Pulmonary artery endothelial cell (primary cell): ENCODE measurements around the gene RNF187. TPM values are rescaled to one million over a fixed set of nuclear protein-coding genes. Genes with fewer than 3 reads are reported as not detected.
"Not testable (repeated sequence)": the region's sequence is repeated elsewhere in the genome, so short reads cannot be mapped to it uniquely, and the experiment has no call there.

Experiments used
- DNase-seq: peaks from one replicate; pipeline ENCODE4 v3.0.0-alpha.2; 2011; ENCODE audit warnings: low read depth, low spot score
- total RNA-seq: library from RNA; depleted of rRNA; stranded (reverse); fragments of >200 nt; gene quantifications from 2 replicates; pipeline ENCODE4 v1.2.3, GENCODE V29; 2014

Gene RNF187
- total RNA-seq, 1 donor from 2014 or later: 39.4 TPM

- DNase-seq: peak; percentile 44
These were observed 27.8 kb upstream of the RNF187 start for GRCh38 chr1:228459091-228459993.

GRCh38 chr1:228460821-228461220, 26.4 kb upstream of the RNF187 start:
- DNase-seq: no peak

DNA sequence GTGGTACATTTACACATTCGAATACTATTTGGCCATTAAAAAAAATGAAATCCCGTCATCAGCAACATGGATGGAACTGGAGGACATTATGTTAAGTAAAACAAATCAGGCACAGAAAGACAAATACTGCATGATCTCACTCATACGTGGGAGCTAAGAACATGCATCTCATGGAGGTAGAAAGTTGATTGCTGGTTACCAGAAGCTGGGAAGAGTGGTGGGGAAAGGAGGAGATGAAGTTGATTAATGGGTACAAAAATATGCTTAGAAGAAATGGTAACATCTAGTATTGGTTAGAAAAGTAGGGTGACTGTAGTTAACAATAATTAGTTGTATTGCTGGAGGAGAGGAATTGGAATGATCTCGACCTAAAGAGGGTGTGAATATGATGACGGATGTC, 24.6 kb upstream of the RNF187 start:
- DNase-seq: no peak

DNA sequence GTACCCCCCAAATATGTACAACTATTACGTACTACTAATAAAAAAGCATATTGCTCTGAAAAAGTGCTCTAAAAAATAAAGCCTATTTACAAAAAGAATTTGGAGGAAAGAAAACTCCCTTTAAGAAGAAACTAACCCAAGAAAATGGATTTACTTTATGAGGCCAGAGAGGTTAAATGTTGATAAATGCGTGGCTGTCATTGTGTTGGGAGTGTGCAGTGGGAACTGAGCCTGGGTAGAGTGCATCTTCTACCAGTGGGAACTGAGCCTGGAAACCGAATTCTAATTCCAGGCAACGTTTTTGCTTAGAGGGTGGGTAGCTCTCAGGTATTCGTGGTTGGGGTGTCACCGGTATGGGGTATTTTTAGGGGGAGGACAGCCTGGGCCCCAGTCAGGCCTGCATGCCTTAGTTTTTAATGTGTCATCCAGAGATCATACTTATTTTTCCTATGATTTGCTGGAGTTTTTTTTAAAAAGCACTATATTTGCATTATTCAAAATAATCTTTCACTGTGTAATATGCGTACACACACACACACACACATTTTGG, 24.1 kb upstream of the RNF187 start:
- DNase-seq: no peak

- DNase-seq: no peak
These were observed 23.4 kb upstream of the RNF187 start for GRCh38 chr1:228463559-228464455.

DNA sequence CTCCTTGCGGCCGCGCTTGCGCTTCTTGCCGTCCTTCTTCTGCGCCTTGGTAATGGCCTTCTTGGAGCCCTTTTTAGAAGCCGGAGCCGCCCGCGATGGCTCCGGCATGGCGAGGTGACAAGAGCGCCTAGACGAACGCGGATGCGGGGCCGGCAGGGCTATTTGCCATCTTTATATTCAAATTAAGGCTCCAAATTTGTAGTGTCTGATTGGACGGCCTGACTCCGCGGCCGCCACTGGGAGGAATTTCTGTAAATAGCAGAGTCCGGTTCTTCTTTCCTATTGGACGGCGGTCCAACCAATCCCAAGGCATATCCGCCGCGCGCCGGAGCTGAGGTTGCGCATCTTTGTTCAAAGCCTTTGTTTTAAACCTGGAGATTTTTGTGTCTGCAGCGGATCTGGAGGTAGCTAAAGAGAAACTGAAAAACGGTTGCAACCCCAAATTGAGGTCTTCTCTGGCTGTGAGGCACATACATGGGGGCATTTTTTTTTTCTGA, 22.6 kb upstream of the RNF187 start:
- DNase-seq: no peak

DNA sequence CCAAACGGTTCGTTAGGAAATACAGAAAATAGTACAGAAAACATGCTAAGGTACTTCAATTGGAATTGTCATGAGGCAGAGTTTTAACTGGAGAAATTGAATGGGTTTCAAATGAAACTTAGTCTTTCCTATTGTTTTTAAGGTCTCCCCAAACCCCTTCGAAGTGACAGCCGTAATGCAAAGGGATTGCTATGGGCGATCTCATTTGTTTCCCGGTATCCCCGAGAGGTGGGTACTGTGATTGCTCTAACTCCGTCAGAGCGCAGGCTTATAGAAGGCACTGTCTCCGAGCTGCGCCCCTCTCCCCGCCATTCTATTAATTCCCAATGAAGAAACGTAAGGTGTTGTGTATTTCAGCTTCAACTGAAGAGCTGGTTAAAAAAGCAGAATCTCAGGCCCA, 22.0 kb upstream of the RNF187 start:
- no peak for DNase-seq

- no peak for DNase-seq
These were observed 21.5 kb upstream of the RNF187 start for GRCh38 chr1:228465571-228466146.

DNA sequence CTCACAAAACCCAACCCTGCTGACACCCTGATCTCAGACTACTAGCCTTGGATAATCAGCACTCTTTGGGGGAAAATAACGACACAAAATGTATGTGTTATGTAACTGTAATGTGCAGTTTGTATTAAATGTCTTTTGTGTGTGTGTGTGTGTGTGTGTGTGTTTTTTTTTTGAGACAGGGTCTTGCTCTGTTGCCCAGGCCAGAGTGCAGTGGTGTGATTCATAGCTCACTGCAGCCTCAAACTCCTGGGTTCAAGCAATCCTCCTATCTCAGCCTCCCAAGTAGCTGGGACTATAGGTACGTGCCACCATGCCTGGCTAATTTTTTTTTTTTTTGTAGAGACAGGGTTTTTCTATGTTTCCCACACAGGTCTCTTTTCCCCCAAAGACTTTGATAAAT, 19.0 kb upstream of the RNF187 start:
- not testable (repeated sequence) for DNase-seq

GRCh38 chr1:228469413-228470162, 17.6 kb upstream of the RNF187 start:
- DNase-seq: no peak

- no peak for DNase-seq
These were observed 15.9 kb upstream of the RNF187 start for GRCh38 chr1:228471154-228471761.

- DNase-seq: no peak
These were observed 15.3 kb upstream of the RNF187 start for GRCh38 chr1:228471762-228472398.

DNA sequence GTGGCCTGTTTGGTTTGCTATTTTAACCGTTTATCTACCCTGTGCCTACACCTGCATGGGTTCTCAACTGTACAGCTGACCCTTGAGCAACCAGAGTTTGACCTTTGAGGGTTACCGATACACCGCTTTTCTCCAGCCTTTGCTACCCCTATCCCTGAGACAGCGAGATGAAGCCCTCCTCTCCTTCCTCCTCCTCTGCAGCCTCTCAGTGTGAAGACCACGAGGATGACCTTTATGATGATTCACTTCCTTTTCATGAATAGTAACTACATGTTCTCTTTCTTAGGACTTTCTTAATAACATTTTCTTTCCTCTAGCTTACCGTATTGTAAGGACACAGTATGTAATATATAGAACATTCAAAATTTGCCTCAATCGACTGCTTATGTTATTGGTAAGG, 14.5 kb upstream of the RNF187 start:
- no peak for DNase-seq

GRCh38 chr1:228474507-228474906, 12.7 kb upstream of the RNF187 start:
- DNase-seq: no peak

DNA sequence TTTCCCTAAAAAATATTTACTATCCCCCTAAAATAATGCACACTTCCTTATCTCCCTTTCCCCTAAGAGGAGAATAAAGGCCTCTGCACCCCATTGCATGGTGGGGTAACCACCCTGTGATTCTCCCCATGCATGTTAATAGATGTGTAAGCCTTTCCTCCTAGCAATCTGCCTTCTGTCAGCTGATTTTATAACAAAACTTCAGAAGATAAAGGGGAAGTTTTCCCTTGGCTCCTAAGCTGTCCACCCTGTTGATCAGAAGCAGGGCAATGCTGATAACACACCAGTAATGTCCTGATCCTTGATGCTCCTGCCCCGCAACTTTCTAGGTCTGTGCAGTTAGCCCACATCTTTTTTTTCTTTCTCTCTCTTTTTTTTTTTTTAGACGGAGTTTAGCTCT, 11.4 kb upstream of the RNF187 start:
- no peak for DNase-seq

DNA sequence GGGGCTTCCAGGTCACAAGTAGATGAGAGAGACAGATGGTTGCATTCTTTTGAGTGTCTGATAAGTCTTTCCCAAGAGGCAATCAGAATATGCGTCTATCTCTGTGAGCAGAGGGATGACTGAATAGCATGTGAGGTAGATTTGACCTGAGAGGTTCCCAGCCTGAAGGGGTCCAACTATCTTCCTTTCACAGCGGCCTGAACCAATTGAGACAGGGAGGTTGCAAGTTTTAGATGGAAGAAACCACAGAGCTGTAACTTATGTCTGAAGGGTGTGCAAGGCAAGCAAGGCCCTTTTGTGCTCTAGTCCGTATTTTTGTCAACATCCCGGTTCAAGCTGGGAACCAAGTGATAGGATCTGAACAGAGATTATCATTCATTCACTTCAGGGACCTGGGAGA, 9.9 kb upstream of the RNF187 start:
- DNase-seq: no peak

DNA sequence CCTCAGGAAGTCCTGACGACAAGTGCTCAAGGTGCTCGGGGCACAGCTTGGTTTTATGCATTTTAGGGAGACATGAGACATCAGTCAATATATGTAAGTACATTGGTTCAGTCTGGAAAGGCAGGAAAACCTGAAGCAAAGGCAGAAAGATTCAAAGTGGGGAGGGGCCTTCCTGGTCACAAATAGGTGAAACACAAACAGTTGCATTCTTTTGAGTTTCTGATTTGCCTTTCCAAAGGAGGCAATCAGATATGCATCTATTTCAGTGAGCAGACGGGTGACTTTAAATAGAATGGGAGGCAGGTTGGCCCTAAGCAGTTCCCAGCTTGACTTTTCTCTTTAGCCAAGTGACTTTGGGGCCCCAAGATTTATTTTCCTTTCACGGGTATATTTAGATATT, 8.9 kb upstream of the RNF187 start:
- no peak for DNase-seq

DNA sequence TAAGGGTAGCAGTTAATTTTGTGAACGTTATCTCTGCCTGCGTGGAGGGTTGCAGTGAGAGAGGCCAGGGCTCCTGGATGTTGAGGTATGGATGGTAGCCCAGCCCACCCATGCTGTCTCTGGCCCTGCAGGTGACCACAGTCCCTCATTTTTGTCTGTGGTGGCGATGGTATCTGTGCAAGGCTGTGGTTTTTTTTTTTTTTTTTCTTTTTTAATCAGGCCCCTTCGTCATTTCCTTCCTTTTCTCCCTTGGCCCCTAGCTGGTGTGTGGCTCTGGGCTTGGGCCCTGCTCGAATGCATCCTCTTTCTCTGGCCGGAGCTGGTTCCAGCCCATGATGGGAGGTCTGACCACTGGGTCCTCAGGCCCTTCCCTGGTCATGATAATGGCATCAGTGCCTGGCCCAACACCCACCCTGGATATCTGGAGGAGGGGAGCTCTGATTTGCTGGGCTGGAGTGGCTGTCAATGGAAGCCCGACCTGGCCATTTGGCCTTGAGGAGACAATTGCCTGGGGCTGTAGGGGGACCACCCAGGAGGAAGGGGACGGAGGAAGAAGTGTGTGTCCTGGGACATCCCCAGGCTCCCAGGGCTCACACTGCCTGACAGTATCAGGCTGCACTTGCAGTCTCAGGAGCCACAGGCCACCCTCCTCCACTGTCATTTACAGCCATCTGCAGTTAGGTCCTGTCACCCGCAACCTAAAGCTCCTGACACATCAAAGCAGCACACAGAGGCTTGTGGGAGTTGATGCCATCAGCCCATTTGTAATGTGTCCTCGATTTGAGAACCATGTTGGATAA, 8.1 kb upstream of the RNF187 start:
- DNase-seq: no peak

GRCh38 chr1:228483789-228484188, 3.4 kb upstream of the RNF187 start:
- DNase-seq: no peak
